ENCODE data around the gene ZNF619. TPM values are rescaled to one million over a fixed set of nuclear protein-coding genes. Genes with fewer than 3 reads are reported as not detected.

The ZNF619 gene
- total and polyA plus RNA-seq, 4 donors, result 1.3 to 5.9 (median 3.3) TPM

DNA sequence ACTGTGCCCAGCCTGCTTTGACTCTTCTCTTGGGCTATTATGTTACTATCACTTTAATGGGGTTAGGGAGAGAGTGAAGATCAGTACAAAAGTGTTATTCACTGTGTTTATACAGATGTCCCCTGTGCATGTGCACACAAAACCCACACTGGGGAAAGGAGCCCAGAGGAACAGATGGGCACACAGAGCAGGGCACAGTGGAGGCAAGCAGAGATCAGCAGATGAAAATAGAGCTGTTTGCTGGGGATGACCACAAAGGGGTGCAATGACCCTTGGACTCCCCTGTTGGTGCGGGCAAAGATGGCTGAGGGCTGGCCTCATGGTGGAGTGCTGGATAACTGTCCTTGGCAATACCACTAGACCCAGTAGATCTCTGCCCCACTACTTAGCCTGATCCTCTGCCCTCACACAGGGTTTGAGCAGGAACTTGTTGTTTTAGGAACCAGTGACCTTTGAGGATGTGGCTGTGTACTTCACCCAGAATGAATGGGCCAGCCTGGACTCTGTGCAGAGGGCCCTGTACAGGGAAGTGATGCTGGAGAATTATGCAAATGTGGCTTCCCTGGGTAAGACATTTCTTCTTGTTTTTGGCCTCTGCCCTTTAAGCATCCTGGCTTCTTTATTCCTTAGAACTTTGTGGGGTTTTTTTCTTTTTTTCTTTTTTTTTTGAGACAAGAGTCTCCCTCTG, 34.3 kb downstream of the ZNF619 start:
- Histone ChIP-seq H3K4me1 (ENCODE audit: control insufficient read depth in 4 of 4, insufficient read depth in 4 of 4, low read length in 3 of 4) (peaks cover 0 to 5% (median 1%) of the 10 kb centered on the region in 4 donors), H3K27me3 (ENCODE audit: control insufficient read depth in 4 of 4, insufficient read depth in 4 of 4, low read length in 3 of 4) (no peaks in the 10 kb centered on the region), H3K36me3 (ENCODE audit: control insufficient read depth in 4 of 4, insufficient read depth in 3 of 4, low read depth in 1 of 4, low read length in 3 of 4) (peaks cover 0 to 6% (median 4%) of the 10 kb centered on the region in 4 donors), H3K9me3 (ENCODE audit: control insufficient read depth in 4 of 4, low read length in 3 of 4) (no peaks in the 10 kb centered on the region), H3K9ac (ENCODE audit: low read depth in 1 of 2, low read length in 2 of 2) (no peak overlapping the region), H3K4me3 (ENCODE audit: low read depth in 1 of 3, low read length in 3 of 3) (no peak overlapping the region), H3K27ac (ENCODE audit: low read depth in 1 of 2, low read length in 2 of 2) (no peak overlapping the region)
- TF ChIP-seq YY1 (IDR thresholded peaks at IDR 0.05), result no peak
- no peak for TF ChIP-seq JUND (IDR thresholded peaks at IDR 0.05)
- TF ChIP-seq HNF4G (IDR thresholded peaks at IDR 0.05), result no peak
- TF ChIP-seq, protein P1, sequence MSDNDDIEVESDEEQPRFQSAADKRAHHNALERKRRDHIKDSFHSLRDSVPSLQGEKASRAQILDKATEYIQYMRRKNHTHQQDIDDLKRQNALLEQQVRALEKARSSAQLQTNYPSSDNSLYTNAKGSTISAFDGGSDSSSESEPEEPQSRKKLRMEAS (IDR thresholded peaks at IDR 0.05), result no peak
- TF ChIP-seq RAD21 (IDR thresholded peaks at IDR 0.05), result no peak
- no peak for TF ChIP-seq SP1 (IDR thresholded peaks at IDR 0.05)
- TF ChIP-seq ATF3 (IDR thresholded peaks at IDR 0.05), result no peak
- no peak for TF ChIP-seq FOXA1 (IDR thresholded peaks at IDR 0.05)
- TF ChIP-seq GABPA (IDR thresholded peaks at IDR 0.05 in 1 of 2, conservative IDR thresholded peaks at IDR 0.05 in 1 of 2), result no peak
- no peak for TF ChIP-seq FOXA2 (IDR thresholded peaks at IDR 0.05)
- TF ChIP-seq RXRA (IDR thresholded peaks at IDR 0.05), result no peak
- TF ChIP-seq, protein P2, sequence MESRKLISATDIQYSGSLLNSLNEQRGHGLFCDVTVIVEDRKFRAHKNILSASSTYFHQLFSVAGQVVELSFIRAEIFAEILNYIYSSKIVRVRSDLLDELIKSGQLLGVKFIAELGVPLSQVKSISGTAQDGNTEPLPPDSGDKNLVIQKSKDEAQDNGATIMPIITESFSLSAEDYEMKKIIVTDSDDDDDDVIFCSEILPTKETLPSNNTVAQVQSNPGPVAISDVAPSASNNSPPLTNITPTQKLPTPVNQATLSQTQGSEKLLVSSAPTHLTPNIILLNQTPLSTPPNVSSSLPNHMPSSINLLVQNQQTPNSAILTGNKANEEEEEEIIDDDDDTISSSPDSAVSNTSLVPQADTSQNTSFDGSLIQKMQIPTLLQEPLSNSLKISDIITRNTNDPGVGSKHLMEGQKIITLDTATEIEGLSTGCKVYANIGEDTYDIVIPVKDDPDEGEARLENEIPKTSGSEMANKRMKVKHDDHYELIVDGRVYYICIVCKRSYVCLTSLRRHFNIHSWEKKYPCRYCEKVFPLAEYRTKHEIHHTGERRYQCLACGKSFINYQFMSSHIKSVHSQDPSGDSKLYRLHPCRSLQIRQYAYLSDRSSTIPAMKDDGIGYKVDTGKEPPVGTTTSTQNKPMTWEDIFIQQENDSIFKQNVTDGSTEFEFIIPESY (IDR thresholded peaks at IDR 0.05), result no peak
- TF ChIP-seq, protein P3, sequence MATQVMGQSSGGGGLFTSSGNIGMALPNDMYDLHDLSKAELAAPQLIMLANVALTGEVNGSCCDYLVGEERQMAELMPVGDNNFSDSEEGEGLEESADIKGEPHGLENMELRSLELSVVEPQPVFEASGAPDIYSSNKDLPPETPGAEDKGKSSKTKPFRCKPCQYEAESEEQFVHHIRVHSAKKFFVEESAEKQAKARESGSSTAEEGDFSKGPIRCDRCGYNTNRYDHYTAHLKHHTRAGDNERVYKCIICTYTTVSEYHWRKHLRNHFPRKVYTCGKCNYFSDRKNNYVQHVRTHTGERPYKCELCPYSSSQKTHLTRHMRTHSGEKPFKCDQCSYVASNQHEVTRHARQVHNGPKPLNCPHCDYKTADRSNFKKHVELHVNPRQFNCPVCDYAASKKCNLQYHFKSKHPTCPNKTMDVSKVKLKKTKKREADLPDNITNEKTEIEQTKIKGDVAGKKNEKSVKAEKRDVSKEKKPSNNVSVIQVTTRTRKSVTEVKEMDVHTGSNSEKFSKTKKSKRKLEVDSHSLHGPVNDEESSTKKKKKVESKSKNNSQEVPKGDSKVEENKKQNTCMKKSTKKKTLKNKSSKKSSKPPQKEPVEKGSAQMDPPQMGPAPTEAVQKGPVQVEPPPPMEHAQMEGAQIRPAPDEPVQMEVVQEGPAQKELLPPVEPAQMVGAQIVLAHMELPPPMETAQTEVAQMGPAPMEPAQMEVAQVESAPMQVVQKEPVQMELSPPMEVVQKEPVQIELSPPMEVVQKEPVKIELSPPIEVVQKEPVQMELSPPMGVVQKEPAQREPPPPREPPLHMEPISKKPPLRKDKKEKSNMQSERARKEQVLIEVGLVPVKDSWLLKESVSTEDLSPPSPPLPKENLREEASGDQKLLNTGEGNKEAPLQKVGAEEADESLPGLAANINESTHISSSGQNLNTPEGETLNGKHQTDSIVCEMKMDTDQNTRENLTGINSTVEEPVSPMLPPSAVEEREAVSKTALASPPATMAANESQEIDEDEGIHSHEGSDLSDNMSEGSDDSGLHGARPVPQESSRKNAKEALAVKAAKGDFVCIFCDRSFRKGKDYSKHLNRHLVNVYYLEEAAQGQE (IDR thresholded peaks at IDR 0.05), result no peak
- TF ChIP-seq HNF4A (conservative IDR thresholded peaks at IDR 0.05), result no peak
- TF ChIP-seq CTCF (IDR thresholded peaks at IDR 0.05; ENCODE audit: low read depth, low read length, missing input control), result no peak
- 90% methylated on average over 1 of the region's 1 CpG for WGBS
- no peak for DNase-seq (ENCODE audit: low spot score)
